GM18498 (cell line): ENCODE results near the gene FBXO46.

Experiments used
- ATAC-seq: cut with Tn5 transposase; IDR thresholded peaks from one replicate; pipeline ENCODE4 v1.9.1; 2021; ENCODE audit warnings: mild to moderate bottlenecking, moderate library complexity; ENCODE audit not compliant: unreplicated experiment

FBXO46 gene, protein sequence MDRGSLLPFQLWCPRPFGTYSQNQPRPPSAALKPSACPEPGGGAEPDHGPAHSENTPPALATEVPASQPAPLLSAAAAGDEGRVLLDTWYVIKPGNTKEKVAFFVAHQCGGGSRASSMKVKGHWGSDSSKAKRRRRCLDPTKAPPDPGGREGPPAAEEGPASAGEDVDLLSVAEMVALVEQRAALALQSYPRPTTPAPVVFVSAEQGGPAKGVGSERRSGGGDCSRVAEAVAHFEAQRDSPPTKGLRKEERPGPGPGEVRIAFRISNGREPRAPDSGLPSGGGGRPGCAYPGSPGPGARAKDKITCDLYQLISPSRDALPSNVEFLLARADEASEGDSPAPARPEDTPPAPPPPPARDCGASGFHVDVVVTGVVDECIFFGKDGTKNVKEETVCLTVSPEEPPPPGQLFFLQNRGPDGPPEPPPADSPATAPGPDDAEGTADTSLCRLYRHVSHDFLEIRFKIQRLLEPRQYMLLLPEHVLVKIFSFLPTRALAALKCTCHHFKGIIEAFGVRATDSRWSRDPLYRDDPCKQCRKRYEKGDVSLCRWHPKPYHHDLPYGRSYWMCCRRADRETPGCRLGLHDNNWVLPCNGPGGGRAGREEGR

DNA sequence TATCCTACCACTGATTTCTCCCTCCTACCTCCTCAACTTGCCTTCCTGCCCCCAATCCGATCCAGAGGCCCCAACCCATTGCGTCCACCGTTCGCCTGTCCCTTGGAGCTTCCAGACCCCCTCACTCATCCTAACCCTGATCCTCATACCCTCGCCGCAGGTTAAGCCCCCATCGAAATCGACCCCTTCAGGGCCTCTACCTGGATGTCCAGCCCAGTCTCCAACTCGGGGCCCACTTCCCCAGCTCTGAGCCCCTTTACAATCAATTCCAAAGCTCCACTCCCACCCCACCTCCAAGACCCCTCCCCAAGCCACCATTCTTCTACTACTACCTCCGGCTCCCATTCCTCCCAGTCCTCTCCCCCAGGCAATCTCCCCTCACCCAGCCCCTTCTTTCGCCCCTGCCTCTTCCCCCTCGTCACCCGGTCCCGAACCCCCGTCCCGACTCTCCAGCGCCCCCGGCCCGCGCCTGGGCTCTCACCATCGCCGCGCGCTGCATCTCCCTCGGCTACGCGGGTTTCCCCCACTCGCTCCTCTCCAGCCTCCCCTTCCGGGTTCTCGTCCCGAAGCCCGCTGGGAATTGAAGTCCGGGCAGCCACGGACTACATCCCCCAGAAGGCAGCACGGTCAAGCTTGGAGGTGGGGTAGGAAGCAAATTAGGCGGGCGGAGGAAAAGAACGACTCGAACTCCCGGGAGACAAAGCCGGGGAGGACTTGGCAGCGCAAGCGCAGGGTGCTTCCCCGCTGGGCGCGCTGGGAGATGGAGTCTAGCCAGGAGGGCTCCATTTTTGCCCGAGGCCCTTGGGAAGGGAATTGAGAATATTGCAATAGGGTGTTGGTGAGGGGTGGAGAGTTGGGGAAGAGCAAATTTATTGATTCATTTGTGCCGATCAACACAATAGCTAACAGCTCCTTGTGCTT, at the start of gene FBXO46:
TSS of gene FBXO46 (minus strand) at position 529 of the 921 bp plus-strand sequence. CDS start 17,401 bp downstream, outside the sequence.
- ATAC-seq: peak; percentile 91

DNA sequence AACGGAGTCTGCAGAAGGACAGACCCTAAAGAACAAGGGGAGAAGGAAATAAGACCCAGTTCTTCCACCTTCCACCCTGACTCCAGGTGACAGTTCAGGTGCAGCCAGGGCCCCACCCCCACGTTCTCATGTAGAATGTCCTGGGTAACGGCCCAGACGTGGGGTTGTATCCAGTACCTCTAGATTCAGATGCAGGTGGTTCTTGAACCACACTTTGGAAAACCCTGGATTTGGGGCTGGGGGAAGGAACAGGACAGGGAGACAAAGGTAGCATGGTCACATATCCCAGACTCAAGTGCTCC, 49.4 kb upstream of the FBXO46 start:
- no peak for ATAC-seq

DNA sequence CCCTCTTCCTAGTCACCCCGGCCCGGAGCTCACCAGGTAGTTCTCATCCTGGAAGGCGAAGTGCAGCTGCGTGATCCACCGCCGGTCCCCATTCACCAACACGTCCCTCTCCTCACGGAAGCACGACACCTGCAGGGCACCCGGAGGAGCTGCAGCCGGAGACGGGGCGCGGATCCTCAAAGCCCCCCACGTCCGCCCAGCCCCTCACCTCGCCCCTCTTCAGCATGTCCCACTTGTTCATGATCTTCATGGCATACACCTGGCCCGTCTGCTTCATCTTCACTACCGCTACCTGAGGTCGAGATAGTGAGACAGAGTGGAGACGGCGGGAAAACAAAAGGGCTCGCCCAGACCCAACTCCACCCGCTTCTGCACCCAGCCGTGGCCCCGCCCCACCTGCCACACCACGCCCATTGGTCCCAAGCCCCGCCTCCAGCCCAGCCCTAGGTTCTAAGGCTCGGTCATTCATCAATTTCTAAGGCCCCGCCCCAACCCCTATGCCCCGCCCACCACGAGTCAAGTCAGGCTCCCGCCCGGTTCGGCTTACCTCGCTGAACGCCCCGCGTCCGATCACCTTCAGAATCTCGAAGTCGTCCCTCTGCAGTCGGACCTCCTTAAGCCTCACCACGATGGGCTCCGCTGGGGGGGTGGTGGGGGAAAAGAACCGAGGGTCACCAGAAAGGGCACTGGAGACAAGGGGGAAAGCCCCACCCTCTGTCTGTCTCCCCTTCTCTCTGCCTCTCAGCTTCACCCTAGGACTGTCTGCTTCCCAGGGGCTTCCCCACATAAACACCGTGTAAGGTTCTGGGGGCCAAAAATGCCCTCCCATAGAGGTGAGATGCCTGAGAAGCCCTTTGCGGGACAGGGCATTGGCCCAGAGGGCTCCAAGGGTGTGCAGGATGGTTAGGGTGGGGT, 48.8 kb upstream of the FBXO46 start:
- peak; percentile 79 for ATAC-seq

DNA sequence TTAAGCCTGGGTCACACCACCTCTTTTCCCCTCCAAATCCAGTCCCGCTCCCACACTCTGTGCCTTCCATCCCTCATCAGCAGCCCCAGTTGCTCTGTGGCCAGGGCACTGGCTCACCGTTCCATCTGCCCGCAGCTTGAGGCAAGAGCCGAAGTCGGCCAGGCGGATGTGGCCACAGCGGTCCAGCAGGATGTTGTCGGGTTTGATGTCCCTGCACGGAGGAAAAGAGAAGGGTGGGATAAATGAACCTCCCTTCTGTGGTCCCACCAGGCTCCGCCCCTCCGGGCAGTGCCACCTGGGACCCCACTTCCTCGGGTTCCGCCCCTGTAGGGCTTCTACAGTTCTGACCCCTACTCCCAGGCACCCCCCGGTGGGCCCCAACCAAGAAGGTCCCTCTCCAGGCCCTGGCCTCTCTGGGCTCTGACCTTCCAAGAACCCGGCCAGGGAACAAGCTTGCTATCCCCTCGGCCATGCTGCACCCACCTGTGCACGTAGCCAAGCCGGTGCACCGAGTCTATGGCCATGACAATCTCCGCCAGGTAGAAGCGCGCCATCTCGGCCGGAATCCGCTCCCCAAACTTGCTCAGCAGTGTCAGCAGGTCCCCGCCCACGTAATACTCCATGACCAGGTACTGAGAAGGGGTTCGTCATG, 47.4 kb upstream of the FBXO46 start:
- no peak for ATAC-seq

DNA sequence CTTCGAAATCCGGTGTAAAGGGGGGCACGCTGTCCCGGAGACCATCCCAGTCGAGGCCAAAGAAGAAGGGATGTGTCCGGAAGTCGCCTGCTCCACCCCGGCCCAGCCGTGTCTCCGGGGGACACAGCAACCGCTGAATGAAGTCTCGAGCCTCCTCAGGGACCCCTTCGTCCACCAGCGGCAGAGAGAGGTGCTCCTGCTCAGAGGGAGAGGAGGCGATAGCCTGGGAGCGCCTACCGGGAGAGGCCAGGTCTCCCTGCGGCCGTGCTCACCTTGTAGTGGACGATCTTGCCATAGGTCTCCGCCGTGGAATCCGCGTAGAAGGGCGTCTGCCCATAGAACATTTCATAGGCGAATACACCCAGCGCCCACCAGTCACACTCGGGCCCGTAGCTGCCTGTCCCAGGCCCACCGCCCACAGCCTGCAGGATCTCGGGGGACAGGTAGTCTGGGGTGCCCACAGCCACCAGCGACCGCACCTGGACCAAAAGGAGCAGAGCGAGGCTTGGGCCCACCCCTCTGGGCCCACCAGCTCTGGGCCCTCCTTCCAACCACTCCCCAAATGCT, 46.8 kb upstream of the FBXO46 start:
- no peak for ATAC-seq

DNA sequence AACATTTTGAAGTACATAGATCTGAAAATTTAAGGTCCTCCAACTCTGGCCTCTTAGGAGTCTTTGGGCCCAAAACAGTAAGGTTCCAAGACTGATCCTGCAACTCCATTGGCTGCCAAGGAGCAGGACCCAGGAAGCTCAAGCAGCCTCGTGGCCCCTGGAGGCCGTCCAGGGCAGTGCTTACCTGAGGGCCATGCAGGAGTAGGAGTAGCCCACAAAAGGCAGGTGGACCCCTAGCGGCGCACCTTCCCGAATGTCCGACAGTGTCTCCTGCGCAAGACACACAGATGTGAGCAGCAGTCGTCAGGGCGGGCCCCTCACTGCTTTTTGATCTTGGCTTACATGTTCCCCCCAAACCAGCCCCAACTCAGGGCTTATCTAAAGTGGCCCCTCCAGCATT, 44.1 kb upstream of the FBXO46 start:
- no peak for ATAC-seq

DNA sequence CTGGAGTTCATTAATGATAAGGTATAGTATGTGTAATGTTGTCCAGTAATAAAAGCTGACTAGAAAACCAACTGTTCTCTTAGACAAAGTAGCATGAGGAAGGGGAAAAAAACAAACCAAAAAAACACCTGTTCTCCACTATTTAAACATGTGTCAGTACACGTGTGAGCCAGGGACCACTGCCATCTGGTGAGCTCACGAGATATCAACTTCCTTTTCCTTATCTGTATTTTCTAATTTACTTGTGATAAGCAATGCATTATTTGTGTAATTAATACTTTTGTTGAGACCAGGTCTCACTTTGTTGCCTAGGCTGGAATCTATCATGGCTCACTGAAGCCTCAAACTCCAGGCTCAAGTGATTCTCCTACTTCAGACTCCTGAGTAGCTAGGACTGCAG, 42.7 kb upstream of the FBXO46 start:
- ATAC-seq: no peak

DNA sequence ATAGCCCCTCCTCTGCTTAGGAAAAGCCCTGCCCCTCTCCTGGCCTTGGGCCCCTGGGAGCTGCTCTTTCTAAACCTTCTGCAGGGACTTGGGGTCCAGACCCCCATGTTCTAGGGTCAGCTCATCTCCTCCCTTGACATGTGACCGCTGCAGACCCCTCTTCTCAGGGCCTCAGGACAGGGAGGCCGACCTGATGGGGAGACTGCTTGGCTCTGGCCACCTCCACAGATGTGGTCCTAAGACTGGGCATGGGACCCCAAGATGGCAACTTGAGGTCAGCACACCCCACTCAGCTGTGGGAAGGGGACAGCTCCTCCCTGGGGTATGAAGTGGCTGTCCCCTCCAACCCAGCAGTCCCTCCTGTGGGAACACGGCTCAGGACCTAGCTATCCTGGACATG, 42.2 kb upstream of the FBXO46 start:
- ATAC-seq: no peak

DNA sequence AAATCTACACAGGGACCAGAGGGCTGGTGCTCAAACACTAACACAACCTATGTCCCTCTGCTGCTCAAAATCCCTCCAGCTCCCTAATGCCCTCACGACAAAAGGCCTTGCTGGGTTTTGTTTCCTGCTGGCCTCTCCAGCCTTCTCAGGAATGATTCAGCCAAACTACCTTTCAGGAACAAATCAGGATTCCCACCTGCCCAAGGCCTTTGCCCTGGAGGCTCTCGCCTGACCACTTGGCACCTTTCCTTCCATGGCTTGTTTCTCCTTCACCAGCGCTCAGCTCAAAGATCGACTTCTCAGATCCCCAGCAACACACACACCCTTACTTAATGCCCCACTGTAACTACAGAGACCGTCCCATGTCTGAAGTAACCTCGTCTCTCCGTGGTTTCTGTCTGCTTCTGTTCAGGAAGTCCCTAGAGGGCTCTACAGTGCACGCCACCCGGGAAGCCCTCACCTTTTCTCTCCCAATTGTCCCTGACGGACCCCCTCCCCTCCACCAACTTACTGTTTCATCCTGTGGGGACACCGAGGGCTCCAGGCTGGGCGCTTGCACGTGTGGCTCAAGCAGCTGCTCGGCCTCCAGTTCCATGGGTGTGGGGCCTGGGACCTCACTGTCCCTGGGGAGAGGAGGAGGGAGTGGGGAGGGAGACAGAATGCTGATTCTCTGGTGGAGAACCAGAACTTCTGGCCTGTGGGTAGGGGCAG, 41.6 kb upstream of the FBXO46 start:
- no peak for ATAC-seq

DNA sequence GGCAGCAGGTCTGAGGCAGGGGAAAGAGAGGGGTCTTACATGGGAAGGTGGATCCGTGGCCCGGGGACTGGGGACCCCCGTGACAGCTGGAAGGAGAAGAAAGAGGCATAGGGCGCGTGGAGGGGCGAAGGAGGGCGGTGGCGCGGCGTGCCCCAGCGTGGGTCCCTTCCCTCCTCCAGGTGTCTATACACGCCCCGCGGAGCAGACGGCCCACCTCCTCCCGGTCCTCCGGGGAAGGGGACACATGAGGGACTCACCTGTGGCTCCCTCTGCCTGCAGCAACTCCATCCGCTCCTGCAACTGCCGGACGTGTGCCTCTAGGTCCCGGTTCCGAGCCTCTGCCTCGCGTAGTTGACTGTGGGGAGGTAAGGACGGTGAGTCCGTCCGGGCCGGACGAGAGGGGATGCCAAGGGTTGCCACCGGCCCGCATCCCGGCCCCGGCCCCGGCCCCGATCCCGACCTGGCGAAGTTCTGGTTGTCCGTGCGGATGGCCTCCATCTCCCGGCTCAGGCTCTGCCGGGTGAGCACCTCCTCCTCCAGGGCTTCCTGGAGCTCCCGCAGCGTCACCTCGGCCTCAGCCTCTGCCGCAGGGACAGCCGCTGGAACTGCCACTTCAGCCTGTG, 40.7 kb upstream of the FBXO46 start:
- ATAC-seq: no peak

DNA sequence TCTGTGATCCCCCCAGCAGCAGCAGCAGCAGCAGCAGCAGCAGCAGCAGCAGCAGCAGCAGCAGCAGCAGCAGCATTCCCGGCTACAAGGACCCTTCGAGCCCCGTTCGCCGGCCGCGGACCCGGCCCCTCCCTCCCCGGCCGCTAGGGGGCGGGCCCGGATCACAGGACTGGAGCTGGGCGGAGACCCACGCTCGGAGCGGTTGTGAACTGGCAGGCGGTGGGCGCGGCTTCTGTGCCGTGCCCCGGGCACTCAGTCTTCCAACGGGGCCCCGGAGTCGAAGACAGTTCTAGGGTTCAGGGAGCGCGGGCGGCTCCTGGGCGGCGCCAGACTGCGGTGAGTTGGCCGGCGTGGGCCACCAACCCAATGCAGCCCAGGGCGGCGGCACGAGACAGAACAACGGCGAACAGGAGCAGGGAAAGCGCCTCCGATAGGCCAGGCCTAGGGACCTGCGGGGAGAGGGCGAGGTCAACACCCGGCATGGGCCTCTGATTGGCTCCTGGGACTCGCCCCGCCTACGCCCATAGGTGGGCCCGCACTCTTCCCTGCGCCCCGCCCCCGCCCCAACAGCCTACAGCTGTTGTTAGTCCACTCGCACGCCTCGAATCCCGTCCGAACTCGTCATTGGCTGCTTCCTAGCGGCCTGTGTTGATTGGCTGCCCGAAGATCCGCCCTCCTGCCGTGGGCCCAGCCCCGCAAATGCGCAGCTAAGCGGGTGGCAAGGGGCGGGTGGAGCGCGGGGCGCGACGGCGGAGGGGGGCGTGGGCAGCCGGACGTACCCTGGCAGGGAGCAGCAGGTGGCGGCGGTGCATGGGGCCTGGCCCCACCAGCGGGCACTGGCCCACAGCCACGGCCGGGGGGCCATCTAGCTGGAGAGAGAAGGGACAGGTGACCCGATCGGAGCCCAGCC, 39.8 kb upstream of the FBXO46 start:
- peak; percentile 57 for ATAC-seq

DNA sequence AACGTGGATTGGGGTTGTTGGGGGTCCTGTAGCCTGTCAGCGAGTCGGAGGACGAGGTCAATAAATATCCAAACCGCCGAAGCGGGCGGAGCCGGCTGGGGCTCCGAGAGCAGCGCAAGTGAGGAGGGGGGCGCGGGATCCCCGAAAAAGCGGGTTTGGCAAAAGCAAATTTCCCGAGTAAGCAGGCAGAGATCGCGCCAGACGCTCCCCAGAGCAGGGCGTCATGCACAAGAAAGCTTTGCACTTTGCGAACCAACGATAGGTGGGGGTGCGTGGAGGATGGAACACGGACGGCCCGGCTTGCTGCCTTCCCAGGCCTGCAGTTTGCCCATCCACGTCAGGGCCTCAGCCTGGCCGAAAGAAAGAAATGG, 39.1 kb upstream of the FBXO46 start:
- peak; percentile 15 for ATAC-seq

DNA sequence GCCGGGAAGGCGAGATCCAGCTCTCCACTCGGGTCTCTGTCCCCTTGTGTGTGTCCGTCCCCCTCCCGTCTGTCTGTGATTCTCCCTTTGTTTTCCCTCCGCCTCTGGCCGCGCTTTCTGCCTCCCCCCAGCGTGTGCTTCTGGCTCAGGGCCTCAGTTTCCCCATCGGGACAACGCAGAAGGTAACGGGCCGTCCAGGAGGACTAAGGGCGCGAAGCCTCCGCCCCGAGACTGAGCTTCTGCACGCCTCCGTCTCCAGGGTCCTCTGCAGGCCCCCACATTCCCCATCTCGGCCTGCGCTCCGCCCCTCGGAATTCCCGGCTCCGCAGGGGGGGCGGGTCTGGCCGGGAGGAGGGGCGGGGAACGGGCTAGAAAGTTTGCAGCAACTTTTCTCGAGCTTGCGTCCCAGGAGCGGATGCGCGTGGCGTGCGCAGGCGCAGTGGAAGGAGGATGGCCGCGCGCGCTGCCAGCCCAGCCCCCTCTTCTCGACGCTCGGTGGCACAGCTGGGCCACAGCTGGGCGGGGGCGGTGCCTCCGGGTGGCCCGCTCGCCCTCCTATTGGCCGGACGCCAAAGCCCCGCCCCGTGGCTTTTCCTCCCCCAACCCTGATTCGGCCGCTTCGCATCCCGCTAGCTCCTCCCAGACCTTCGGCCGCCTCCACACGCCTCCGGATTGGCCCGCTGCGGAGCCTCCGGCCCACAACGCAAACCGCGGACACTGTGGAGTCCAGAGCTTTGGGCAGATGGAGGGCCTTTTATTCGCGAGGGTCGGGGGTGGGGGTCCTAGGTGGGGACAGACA, 38.5 kb upstream of the FBXO46 start, which contains the start of gene SIX5:
TSS of gene SIX5 (minus strand) at position 269 of the 799 bp plus-strand sequence. CDS start 408 bp downstream, outside the sequence.
- peak; percentile 66 for ATAC-seq

DNA sequence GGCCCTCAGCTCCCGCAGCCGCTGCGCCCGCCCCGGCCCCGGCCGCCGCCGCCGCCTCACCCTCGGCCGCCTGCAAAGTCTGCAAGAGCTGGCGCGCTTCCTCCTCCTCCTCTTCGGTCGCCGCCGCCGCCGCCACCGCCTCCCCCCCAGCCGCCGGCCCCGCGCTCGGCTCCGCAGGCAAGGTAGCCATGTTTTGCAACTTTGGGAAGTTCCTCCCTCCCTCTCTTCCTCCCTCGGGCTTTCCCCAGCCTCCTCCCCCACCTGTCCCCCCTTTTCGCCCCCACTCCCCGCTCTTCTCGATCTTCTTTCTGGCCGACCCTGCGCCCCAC, 37.9 kb upstream of the FBXO46 start:
- no peak for ATAC-seq

DNA sequence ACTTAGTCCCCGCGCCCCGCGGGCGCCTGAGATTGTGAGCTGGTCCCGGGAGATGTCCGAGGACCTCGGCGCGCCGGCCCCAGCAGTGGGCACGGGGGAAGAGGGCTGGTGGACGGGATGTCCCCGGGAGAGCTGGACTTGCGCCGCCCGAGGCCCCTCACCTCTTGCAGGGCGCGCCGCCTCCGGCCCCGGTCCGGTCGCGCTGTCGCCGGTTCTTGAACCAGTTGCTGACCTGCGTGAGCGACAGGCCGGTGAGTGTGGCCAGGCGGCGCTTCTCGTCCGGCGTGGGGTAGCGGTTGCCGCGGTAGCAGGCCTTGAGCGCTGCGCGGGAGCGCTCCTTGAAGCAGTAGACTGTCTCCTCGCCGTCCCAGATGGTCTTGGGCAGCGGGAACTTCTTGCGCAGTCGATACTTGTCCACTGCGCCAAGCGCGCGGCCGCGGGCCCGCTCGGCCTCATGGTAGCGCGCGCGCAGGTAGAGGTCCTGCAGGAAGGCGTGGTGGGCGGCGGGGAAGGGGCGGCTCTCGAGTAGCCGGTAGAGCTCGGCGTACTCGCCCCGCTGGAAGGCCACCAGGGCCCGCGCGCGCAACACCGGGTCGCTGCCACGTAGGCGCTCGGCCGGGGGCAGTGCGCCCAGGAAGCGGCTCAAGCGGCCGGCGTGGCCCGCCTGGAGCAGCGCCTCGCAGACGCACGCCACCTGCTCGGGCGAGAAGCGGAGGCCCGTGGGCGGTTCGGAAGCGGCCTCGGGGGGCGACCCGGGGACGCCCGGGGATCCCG, 37.4 kb upstream of the FBXO46 start:
- no peak for ATAC-seq

DNA sequence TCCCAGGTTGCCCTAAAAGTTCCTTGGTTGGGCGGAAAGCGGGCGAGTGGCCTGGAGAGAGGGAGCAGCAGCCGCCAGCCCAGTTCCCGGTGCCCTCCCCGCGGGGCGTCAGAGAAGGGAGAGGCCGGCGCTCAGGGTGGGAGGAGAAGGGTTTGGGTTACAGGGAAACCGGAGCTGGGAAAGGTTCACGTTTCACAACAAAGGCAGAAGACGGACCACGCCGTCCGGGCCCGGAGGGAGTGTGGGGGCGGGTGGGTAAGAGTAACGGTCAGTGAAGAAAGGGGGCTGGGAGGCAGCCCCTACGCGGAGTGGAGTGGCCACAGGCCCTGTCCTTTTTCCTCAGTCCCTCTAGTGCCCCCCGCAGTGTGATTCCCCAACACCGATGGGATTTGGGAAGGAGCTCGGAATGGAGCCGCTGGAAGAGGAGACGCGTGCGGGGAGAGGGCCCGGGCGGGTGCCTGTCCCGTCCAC, 36.7 kb upstream of the FBXO46 start:
- no peak for ATAC-seq
